EH (cell line): ENCODE data around the gene LPP.
A peak's percentile ranks its signal among the peaks of the same experiment; 100 is the strongest.
"Not testable (repeated sequence)": the region's sequence is repeated elsewhere in the genome, so short reads cannot be mapped to it uniquely, and the experiment has no call there.

Experiments used
- DNase-seq: peaks from one replicate; pipeline ENCODE4 v3.0.0-alpha.2; 2015; ENCODE audit warnings: low read depth

The LPP gene

DNA sequence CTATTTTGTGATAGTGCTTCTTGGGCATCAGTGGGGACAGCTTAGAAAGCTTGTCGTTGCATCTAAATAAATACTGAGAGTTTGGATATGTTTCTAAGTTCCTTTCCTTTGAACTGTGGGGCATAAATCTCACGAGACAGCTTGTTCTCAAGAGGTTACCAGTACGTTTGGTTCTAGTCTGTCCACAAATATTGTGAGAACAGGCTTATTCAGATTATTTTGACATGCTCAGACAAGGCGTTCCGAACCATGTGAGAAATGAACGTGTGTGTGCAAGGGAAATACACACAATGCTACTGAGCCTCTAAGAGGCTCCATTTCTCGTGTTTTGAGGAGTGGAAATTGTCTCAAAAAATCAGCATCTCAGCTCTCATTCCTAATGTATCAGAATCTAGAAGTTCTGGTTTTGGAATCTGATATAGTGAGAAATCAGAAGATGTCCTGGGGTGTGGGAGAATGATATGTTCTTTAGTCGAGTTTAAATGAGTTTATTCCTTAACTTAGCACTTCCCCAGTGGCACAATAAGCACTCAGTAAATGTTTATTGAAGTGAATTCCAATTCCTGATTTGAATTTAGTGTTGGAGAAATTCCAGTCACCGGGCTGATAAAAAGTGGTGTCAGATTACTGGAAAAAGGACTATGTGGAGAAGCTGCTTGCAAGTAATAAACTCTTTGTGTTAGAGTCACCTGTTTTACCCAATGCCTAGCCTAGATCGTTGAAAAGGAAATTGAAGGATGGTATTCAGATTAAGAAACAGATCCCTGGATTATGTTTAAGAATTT lies 481.5 kb downstream of the LPP start:
- peak; percentile 75 for DNase-seq

GRCh38 chr3:188636292-188636691 lies 482.3 kb downstream of the LPP start:
- DNase-seq: not testable (repeated sequence)

GRCh38 chr3:188641076-188641475 lies 487.1 kb downstream of the LPP start:
- DNase-seq: no peak

- DNase-seq: no peak
Observed at GRCh38 chr3:188643736-188644135, 489.8 kb downstream of the LPP start.

DNA sequence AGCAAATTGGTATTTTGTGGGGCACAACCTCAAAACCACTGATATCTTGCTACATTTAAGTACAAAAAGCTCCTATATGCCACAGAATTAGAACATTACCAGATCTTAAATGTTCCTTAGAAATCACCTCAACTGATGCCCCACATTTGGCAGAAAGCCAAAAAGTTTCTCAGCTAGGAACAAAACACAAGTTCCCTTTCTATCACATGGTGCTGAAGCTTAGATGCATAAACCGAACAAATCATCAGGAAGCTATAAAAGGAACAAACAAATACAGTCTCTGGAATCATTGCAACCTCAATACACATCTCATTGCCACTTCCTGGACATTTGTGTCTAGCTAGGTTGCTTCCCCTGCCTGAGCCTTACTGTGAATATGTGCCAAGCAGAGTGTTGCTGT lies 492.6 kb downstream of the LPP start:
- DNase-seq: no peak

DNA sequence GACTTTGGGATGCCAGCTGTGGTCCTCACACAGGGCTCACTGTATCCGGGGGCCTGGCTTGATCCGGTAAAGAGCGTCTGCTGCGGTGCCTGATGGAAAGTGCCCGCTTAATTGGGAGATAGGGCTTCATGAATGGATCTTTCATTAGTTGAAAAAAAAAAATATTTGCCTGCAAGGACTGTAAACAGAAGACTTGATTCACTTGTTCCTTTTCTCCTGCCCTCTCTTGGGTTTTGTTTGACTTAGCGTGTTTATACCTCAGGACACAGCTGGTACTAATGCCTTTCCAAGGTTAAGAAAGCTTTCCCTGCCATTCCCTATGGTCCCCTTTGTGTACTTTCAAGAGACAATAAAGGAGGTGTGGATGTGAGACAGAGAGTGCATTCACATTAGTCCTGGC lies 493.3 kb downstream of the LPP start:
- DNase-seq: no peak

DNA sequence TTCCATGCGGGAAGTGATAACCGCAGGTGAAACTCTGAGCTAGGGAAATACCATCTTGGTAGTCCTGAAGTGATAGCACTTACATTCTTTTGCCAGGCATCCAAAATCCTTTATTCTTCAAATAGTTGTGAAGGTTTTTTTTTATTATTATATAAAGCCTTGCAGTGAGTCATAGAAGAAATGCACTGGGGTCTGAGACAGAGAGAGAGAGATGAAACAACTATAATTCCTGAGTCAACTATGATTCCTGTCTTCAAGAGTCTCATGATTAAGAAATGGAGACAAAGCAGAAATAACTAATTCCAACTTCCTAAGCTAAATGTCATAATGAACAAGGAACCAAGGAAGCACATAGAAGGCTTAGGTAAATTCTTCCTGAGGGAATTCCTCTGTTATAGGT lies 495.6 kb downstream of the LPP start:
- peak; percentile 68 for DNase-seq

- peak; percentile 51 for DNase-seq
Observed at GRCh38 chr3:188656196-188656982, 502.4 kb downstream of the LPP start.

DNA sequence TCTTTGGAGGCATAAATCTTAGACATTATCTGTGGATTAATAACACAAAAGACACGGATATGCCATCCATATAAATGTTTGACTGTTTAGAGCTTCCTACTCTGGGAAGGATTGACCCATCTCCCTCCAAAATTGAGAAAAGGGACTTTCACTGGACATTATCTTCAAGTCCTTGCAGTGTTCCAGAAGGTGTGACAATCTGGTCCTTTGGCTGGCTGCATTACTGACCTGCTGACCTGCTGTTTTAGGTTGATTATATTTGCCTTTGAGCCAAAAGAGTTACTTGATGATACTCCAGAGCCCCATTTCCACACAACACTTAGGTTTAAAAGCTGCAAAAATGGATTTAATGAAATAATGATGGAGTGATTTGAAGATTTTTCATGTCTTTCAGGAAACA lies 504.6 kb downstream of the LPP start:
- DNase-seq: no peak

DNA sequence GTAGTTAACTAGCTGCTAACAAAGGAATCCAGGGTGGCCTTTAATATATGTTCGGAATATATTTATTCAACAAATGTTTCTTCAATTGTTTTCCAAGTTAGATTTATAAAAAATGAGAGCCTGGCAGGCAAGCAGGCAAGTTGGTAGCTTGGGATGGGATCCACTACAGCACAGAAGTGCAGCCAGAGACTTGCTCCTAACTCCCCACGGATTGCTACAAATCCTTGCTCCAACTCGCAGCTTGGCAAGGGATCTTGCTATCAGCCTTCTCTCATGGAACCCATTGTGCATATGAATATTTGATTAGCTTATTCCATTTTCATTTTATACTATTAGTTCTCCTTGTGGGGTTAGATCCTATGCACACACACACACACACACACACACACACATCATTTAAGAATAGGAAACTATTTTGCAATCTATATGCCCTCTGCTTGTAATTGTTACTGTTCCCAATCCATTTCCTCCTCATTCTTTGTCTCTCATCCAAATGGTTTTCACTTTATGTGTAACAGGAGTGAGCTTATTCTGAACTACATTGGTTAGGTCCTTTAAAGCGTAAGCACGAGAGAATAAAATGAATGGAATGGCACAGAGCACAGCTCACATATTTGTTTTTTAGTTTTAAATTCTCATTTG lies 505.6 kb downstream of the LPP start:
- no peak for DNase-seq

DNA sequence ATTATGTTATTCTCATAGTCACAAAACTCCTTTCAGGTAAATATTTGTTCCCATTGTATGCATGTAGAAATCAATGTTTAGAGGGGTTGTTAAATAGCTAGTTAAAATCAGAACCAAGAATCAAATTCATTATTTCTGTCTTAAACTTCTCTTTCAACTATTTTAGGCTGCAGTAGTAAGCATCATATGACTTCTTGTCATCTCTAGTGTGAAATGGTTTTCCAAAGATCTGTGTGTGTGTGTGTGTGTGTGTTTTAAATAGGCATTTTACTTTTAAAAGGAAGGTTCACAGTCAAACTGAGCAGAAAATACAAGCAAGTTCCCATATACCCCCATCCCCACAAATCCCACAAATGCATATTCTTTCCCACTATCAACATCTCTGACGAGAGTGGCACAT lies 506.5 kb downstream of the LPP start:
- no peak for DNase-seq

DNA sequence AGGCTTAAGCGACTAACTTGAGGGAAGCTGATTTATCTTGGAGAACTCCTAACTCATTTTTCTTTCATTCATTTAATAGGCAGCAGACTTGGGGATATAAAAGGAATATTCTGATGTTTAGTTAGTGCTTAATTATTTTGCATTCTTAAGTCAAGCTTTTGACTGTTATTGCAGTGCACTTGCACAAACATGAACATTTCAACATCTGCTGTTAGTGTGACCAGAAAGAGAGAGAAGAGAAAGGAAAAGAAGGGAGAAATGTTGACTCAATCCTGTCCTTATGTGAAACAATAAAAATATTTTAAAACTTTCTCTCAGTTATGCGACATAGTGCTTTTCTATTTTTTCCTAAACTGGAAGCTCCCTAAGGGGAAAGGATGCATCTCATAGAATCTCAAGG lies 507.8 kb downstream of the LPP start:
- DNase-seq: peak; percentile 24

DNA sequence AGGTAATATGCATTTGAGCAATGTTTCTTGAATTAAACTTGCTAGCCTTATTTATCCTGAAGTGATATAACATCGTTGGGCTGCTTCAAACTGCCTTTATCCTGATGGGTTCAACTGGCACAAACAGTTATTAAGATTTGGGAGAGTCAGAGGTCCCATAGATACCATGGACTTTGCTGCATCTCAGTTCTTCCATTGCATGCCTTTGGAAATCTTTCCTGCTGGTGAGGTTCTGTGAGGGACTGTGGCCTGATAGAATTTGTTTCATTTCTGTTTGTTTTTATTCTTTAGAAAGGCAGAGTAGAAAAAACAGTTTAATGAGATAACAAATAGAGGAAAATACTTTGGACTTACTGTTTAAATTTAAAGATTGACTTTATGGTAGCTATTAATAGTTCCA lies 508.3 kb downstream of the LPP start:
- no peak for DNase-seq

GRCh38 chr3:188662795-188663194 lies 508.8 kb downstream of the LPP start:
- DNase-seq: no peak

DNA sequence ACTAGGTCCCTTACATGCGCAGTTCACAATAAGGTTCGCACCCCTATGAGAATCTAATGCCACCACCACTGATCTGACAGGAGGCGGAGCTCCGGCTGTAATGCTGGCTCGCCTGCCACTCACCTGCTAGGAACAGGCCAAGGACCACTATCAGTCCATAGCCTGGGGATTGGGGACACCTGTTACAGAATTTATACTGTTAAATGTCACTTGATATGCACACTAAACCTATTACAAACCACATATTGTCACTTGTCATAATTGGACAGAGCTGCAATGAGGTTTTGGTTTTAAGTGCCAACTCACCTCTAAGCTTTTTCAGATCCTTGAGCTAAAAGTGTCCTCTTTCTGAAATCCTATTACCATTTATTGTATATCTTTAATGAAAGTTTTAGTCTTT lies 509.9 kb downstream of the LPP start:
- DNase-seq: no peak

- DNase-seq: peak; percentile 25
Observed at GRCh38 chr3:188664795-188665194, 510.8 kb downstream of the LPP start.

DNA sequence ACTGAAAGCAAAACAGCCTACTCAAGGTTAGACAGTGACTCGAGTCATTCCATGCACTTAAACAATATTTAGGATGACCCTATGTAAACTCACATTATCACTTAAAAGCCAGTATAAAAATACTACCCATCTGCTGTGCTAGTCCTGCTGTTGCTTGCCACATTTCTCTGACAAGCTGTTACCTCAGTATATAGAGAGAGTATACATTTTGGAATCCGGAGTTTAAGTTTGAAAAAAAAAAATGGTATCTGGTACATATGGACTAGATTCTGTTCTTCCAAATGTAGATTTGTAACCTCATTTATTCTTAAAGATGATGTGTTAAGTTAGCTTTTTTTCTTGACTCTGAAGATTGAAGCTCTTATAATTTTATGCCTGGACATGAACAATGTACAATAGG lies 514.0 kb downstream of the LPP start:
- no peak for DNase-seq

DNA sequence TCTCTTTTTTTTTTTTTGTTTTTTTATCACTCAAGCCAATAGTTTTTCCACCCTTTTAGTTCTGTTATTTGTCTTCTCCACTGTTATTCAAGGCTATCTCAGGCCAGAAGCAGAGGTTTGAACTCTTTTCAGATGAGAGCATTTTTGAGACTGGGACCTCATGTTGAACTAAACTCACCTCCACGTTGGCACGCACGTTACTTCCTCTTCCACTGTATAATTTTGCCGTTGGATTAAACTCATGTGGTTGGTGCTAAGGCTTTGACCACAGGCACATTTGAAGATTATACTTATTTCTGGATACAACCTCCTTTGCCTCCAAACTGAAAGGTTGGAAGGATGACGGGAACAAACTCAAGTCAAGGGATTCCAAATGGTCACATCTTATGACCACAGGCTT lies 516.5 kb downstream of the LPP start:
- DNase-seq: no peak

DNA sequence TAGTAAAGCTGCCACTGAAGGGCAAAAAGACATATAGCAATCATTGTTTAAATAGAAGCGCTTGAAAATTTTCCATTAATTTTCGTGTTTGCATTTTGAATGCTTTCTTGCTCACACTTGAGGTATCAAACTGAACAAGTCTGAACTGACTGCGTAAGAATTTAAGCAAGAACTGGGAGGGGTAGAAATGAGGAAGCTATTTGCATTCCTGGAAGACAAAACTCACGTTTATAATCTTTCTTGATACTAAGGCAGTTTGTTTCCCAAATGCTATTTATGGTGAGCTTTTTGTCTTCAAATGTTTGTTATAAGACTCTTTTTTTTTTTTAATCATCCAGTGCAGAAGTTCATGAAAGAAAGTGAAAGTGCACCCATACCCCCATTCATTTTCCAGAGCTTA lies 518.0 kb downstream of the LPP start:
- DNase-seq: no peak

GRCh38 chr3:188672840-188673239 lies 518.9 kb downstream of the LPP start:
- no peak for DNase-seq

DNA sequence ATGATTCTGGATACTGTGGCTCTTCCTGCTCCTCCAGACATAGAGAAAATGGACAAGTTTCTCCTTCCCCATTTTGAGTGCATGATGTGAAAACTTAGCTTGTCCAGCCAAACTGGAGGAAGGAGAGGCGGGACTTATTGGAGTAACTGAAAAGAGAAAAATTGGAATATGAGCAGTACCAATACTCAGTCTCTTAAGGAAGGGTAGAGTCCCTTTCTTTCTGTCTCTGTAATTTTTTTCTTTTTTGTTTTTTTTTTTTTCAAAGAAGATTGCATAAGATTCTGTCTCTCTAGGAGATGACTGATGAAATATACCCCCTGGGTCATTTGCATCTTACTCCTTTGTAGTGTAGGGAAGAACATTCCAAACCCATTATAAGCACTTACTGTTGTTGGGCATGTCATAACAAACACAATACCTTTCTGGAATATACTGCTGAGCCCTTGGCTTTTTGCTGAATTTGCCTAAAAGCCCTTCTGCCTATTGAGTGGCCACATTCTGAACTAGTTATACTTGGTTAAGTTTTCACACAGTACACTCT lies 519.8 kb downstream of the LPP start:
- DNase-seq: peak; percentile 88

DNA sequence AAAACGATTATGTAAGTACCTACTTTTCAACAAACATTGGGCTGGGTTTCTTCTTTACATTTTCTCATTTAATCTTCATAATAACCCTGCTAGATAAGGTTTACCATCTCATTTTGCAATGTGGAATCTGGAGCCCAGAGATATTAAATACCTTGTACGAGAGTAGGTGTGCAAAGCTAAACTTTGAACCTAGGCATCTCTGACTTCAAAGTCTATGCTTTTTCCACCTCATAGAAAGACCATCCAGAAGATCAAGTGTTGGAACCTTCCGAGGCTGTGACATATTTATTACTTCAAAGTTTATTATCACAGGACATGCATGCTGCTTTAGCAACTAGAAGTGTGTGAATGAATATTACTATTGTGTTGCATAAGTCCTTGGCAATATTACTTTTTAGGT lies 520.6 kb downstream of the LPP start:
- no peak for DNase-seq

DNA sequence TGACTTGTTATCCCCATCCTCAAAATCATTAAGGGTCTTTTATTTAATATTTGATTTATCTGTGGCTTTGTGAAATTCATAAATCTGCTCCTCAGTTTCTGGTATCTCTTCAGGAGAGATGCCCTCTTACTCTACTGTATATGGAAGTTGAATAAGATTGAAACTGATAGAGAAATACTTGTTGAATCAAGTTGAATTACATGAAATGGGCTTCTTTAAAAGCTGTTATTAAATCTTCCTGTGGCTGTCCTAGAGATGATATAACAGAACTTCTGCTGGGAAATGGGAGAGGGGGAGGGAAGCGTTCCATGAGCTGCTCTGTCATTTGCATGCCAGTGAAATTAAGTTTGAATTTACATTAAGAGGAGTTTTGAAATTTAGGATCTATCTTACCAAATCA lies 523.4 kb downstream of the LPP start:
- no peak for DNase-seq
